Measurements from ENCODE around the gene RPS3.

DNA sequence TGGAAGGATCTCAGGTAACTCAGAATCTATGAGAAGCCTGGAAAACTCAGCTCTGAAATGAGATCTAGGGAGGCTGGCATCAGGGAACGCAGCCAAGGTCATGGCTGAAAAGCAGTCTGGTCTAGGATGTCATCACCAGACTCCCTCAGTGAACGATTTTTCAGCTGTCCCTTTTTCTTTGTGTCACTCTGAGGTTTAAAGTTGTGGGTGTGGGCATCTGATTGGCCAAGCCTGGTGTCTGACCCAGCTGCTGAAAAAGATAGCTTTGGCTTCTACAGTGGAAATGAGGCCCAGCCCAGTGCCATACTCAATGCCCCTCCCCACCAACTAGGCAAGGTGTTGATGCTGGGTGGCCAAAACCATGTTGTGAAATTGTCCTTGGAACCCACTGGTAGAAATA, 14.5 kb downstream of the RPS3 start:
- TF ChIP-seq CTCF (conservative IDR thresholded peaks at IDR 0.05 in 1 of 2, IDR thresholded peaks at IDR 0.05 in 1 of 2; ENCODE audit: extremely low read depth in 1 of 2, insufficient read depth in 1 of 2, low read depth in 1 of 2, low read length in 2 of 2) (no peak), EZH2 (IDR thresholded peaks at IDR 0.05; ENCODE audit: borderline replicate concordance, low read length) (no peak)

Measured in mammary epithelial cell (primary cell).